HEK293 (cell line): ENCODE results near the gene AGAP1.

Experiments
- CTCF ChIA-PET: fragments of 350-600 bp; formaldehyde crosslinking; extraction: SDS; loops from one replicate; lab custom pipeline; 2021; ENCODE audit warnings: antibody characterized with exemption; lab: Yijun Ruan, JAX
- POLR2A ChIA-PET: fragments of 300-600 bp; formaldehyde crosslinking; extraction: SDS; loops from one replicate; lab custom pipeline; 2020; ENCODE audit warnings: antibody characterized with exemption, inconsistent platforms; lab: Yijun Ruan, JAX
- H3K27ac ChIP-seq: fragments of 200-500 bp; sonication (Bioruptor generic); 2 replicates; pipeline ENCODE4 v1.5.1; 2014; ENCODE audit warnings: low read depth, low read length, control low read depth, inconsistent platforms; ENCODE audit errors: extremely low read depth
- H3K36me3 ChIP-seq, 2 experiments: fragments of 200-500 bp in 1 of 2; sonication (Bioruptor generic) in 1 of 2; 1 replicate in 1 of 2; 2 replicates in 1 of 2; pipeline ENCODE4 v1.5.1; 2014 to 2017; ENCODE audit warnings: inconsistent platforms in 2 of 2, low read length in 2 of 2; ENCODE audit not compliant: control insufficient read depth in 2 of 2, insufficient read depth in 1 of 2
- H3K4me1 ChIP-seq: fragments of 200-500 bp; sonication (Bioruptor generic); 2 replicates; pipeline ENCODE4 v1.5.1; 2014; ENCODE audit warnings: mild to moderate bottlenecking, low read length, inconsistent platforms; ENCODE audit not compliant: control insufficient read depth, insufficient read depth
- H3K4me3 ChIP-seq: 2 replicates; pipeline ENCODE4 v1.5.1; 2011; ENCODE audit warnings: low read depth, mild to moderate bottlenecking, control low read depth, low read length, moderate library complexity
- H3K9me3 ChIP-seq: fragments of 200-500 bp; sonication (Bioruptor generic); 2 replicates; pipeline ENCODE4 v1.5.1; 2014; ENCODE audit warnings: low read depth, low read length, inconsistent platforms; ENCODE audit not compliant: control insufficient read depth, insufficient read depth
- EGR2 ChIP-seq: fragments of 450-650 bp; formaldehyde crosslinking; IDR thresholded peaks from 2 replicates; pipeline ENCODE4 v1.5.1; 2016; ENCODE audit warnings: low read depth, missing biosample characterization, missing genetic modification characterization
- HOXD13 ChIP-seq: sonication (generic); formaldehyde crosslinking; IDR thresholded peaks from 2 replicates; pipeline ENCODE4 v1.8.0; 2022; ENCODE audit warnings: missing genetic modification reagents, borderline replicate concordance
- MYNN ChIP-seq: fragments of 450-650 bp; formaldehyde crosslinking; IDR thresholded peaks from 2 replicates; pipeline ENCODE4 v1.5.1; 2016; ENCODE audit warnings: missing biosample characterization, missing genetic modification characterization, borderline replicate concordance
- SETDB1 ChIP-seq: IDR thresholded peaks from one replicate; pipeline ENCODE4 v1.6.1; 2017; ENCODE audit warnings: mild to moderate bottlenecking, low read length, moderate library complexity, mixed read lengths; ENCODE audit not compliant: insufficient read length
- TRIM28 ChIP-seq: IDR thresholded peaks from 2 replicates; pipeline ENCODE4 v1.6.1; 2011; ENCODE audit warnings: low read length, control low read depth, borderline replicate concordance
- TSHZ1 ChIP-seq: fragments of 450-650 bp; formaldehyde crosslinking; IDR thresholded peaks from 2 replicates; pipeline ENCODE4 v1.5.1; 2016; ENCODE audit warnings: missing biosample characterization, missing genetic modification characterization, borderline replicate concordance
- ZBTB1 ChIP-seq: fragments of 450-650 bp; formaldehyde crosslinking; IDR thresholded peaks from 2 replicates; pipeline ENCODE4 v1.5.1; 2016; ENCODE audit warnings: missing biosample characterization, missing genetic modification characterization
- ZBTB11 ChIP-seq: fragments of 450-650 bp; formaldehyde crosslinking; conservative IDR thresholded peaks from 2 replicates; pipeline ENCODE4 v1.5.1; 2016; ENCODE audit warnings: low read depth, missing biosample characterization, missing genetic modification characterization
- ZEB2 ChIP-seq: fragments of 450-650 bp; formaldehyde crosslinking; IDR thresholded peaks from 2 replicates; pipeline ENCODE4 v1.5.1; 2016; ENCODE audit warnings: missing biosample characterization, missing genetic modification characterization
- ZFHX2 ChIP-seq: fragments of 450-650 bp; formaldehyde crosslinking; conservative IDR thresholded peaks from 2 replicates; pipeline ENCODE4 v1.5.1; 2016; ENCODE audit warnings: missing biosample characterization, missing genetic modification characterization
- ZFP3 ChIP-seq: fragments of 450-650 bp; formaldehyde crosslinking; IDR thresholded peaks from 2 replicates; pipeline ENCODE4 v1.5.1; 2016; ENCODE audit warnings: low read depth, missing biosample characterization, missing genetic modification characterization
- ZNF169 ChIP-seq: fragments of 450-650 bp; formaldehyde crosslinking; IDR thresholded peaks from 2 replicates; pipeline ENCODE4 v1.5.1; 2016; ENCODE audit warnings: missing biosample characterization, missing genetic modification characterization
- ZNF221 ChIP-seq: fragments of 450-650 bp; formaldehyde crosslinking; IDR thresholded peaks from 2 replicates; pipeline ENCODE4 v1.5.1; 2017; ENCODE audit warnings: missing biosample characterization, missing genetic modification characterization, borderline replicate concordance
- ZNF239 ChIP-seq: fragments of 450-650 bp; formaldehyde crosslinking; IDR thresholded peaks from 2 replicates; pipeline ENCODE4 v1.5.1; 2016; ENCODE audit warnings: missing biosample characterization, missing genetic modification characterization
- ZNF248 ChIP-seq: fragments of 450-650 bp; formaldehyde crosslinking; IDR thresholded peaks from 2 replicates; pipeline ENCODE4 v1.5.1; 2017; ENCODE audit warnings: missing biosample characterization, missing genetic modification characterization
- ZNF521 ChIP-seq: fragments of 450-650 bp; formaldehyde crosslinking; IDR thresholded peaks from 2 replicates; pipeline ENCODE4 v1.5.1; 2017; ENCODE audit warnings: missing biosample characterization, mild to moderate bottlenecking, missing genetic modification characterization
- ZNF549 ChIP-seq: fragments of 450-650 bp; IDR thresholded peaks from 2 replicates; pipeline ENCODE4 v1.5.1; 2018; ENCODE audit warnings: missing biosample characterization, missing genetic modification characterization, mild to moderate bottlenecking, inconsistent platforms, moderate library complexity
- ZNF624 ChIP-seq: fragments of 450-650 bp; formaldehyde crosslinking; IDR thresholded peaks from 2 replicates; pipeline ENCODE4 v1.5.1; 2017; ENCODE audit warnings: missing biosample characterization, missing genetic modification characterization
- ZNF701 ChIP-seq: fragments of 450-650 bp; formaldehyde crosslinking; IDR thresholded peaks from 2 replicates; pipeline ENCODE4 v1.5.1; 2016; ENCODE audit warnings: missing biosample characterization, missing genetic modification characterization
- ZNF776 ChIP-seq: fragments of 450-650 bp; formaldehyde crosslinking; IDR thresholded peaks from 2 replicates; pipeline ENCODE4 v1.5.0; 2017; ENCODE audit warnings: missing biosample characterization, missing genetic modification characterization, borderline replicate concordance
- TF ChIP-seq, protein P1 (sequence below): fragments of 450-650 bp; formaldehyde crosslinking; IDR thresholded peaks from 2 replicates; pipeline ENCODE4 v1.5.1; 2016; ENCODE audit warnings: missing biosample characterization, missing genetic modification characterization
- TF ChIP-seq, protein P2 (sequence below): fragments of 450-650 bp; formaldehyde crosslinking; IDR thresholded peaks from 2 replicates; pipeline ENCODE4 v1.5.1; 2016; ENCODE audit warnings: missing biosample characterization, missing genetic modification characterization, low read depth

Gene AGAP1

DNA sequence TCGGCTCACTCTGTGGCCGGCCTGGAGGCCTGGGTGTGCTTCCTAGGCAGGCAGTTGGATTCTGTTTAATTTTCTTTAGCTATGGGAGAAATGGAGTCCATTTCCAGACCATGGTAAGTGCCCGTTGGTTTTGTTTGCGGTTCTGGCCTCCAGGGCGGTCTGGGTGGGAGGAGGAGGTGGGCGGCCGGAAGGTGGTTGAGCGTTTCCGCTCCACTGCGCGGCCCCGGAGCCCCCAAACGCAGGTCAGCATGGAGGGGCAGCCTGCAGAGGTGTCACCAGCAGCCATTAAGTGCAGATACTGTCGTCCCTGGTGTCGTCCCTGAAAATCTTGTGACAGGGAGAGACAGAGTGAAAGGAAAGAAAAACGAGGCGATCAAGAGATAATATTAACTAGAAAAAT, 370.5 kb downstream of the AGAP1 start (continued):
- TF ChIP-seq, protein P1, sequence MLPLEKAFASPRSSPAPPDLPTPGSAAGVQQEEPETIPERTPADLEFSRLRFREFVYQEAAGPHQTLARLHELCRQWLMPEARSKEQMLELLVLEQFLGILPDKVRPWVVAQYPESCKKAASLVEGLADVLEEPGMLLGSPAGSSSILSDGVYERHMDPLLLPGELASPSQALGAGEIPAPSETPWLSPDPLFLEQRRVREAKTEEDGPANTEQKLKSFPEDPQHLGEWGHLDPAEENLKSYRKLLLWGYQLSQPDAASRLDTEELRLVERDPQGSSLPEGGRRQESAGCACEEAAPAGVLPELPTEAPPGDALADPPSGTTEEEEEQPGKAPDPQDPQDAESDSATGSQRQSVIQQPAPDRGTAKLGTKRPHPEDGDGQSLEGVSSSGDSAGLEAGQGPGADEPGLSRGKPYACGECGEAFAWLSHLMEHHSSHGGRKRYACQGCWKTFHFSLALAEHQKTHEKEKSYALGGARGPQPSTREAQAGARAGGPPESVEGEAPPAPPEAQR (tag by site-specific recombination), result no peak
- TF ChIP-seq ZNF624, result no peak
- no peak for TF ChIP-seq ZNF221 (tag by site-specific recombination)
- TF ChIP-seq TRIM28, result no peak
- no peak for TF ChIP-seq ZBTB1 (tag by site-specific recombination)
- TF ChIP-seq ZNF248 (tag by site-specific recombination), result no peak

- ChIA-PET CTCF (interaction anchor here (1.1 kb wide), 1 partner anchor 47 kb away, joined by 3 read pairs; no protein-coding TSS in a partner anchor), POLR2A (no interaction called here)
- TF ChIP-seq EGR2 (tag by site-specific recombination) (no peak), ZFP3 (tag by site-specific recombination) (no peak), MYNN (tag by site-specific recombination) (no peak), ZFHX2 (no peak), ZNF521 (tag by site-specific recombination) (no peak), ZBTB11 (tag by site-specific recombination) (no peak), ZNF701 (tag by site-specific recombination) (no peak)
- TF ChIP-seq, protein P2, sequence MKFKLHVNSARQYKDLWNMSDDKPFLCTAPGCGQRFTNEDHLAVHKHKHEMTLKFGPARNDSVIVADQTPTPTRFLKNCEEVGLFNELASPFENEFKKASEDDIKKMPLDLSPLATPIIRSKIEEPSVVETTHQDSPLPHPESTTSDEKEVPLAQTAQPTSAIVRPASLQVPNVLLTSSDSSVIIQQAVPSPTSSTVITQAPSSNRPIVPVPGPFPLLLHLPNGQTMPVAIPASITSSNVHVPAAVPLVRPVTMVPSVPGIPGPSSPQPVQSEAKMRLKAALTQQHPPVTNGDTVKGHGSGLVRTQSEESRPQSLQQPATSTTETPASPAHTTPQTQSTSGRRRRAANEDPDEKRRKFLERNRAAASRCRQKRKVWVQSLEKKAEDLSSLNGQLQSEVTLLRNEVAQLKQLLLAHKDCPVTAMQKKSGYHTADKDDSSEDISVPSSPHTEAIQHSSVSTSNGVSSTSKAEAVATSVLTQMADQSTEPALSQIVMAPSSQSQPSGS (tag by site-specific recombination), result no peak
- TF ChIP-seq, all 188 proteins: peak for 0
- Histone ChIP-seq H3K4me1 (no peaks in the 10 kb centered on the region), H3K27ac (no peak overlapping the region), H3K36me3 (no peaks in the 10 kb centered on the region), H3K4me3 (no peak overlapping the region), H3K9me3 (no peaks in the 10 kb centered on the region)
These were observed 371.1 kb downstream of the AGAP1 start for GRCh38 chr2:235864733-235865515.

- Histone ChIP-seq H3K9me3 (no peaks in the 10 kb centered on the region), H3K27ac (no peak overlapping the region), H3K36me3 (no peaks in the 10 kb centered on the region), H3K4me1 (no peaks in the 10 kb centered on the region), H3K4me3 (no peak overlapping the region)
- ChIA-PET POLR2A (no interaction called here), CTCF (no interaction called here)
- TF ChIP-seq ZNF776 (tag by site-specific recombination) (no peak), ZEB2 (tag by site-specific recombination) (no peak), ZNF169 (tag by site-specific recombination) (no peak), SETDB1 (no peak), HOXD13 (CRISPR knock-in tag) (no peak), ZNF239 (tag by site-specific recombination) (no peak), ZNF549 (tag by site-specific recombination) (no peak), TSHZ1 (tag by site-specific recombination) (no peak)
- TF ChIP-seq, protein P1 (tag by site-specific recombination), result no peak
These were observed 372.5 kb downstream of the AGAP1 start for GRCh38 chr2:235866373-235866772.
